Psoas muscle (tissue), 8 donors: Measurements from ENCODE around the gene PIGQ. TPM values are rescaled to one million over a fixed set of nuclear protein-coding genes. Genes with fewer than 3 reads are reported as not detected.

ENCODE experiments used
- ATAC-seq, 4 donors: fragments of 200-7000 bp; cut with Tn5 transposase; one replicate each; pipeline ENCODE4 v1.9.1; 2020; ENCODE audit warnings: moderate library complexity in 3 of 4, mild to moderate bottlenecking in 2 of 4
- DNase-seq, 2 donors: peaks; one replicate each; pipeline ENCODE4 v3.0.0-alpha.2; 2020
- H3K27ac ChIP-seq: fragments of 200-600 bp; one replicate; pipeline ENCODE4 v1.8.0; 2022
- H3K27me3 ChIP-seq, 3 donors: fragments of 200-600 bp in 1 of 3; one replicate each; pipeline versions ENCODE4 v1.6.1 to v1.8.0; 2013 to 2022; ENCODE audit warnings: low read length in 2 of 3, mild to moderate bottlenecking in 2 of 3, moderate library complexity in 1 of 3; ENCODE audit not compliant: insufficient read depth in 3 of 3
- H3K36me3 ChIP-seq, 2 donors: fragments of 200-600 bp in 1 of 2; one replicate each; pipeline versions ENCODE4 v1.6.1 to v1.8.0; 2013 to 2022; ENCODE audit warnings: low read depth in 1 of 2, mild to moderate bottlenecking in 1 of 2, moderate library complexity in 1 of 2; ENCODE audit not compliant: insufficient read depth in 1 of 2
- H3K4me1 ChIP-seq: fragments of 200-600 bp; one replicate; pipeline ENCODE4 v1.8.0; 2022
- H3K4me3 ChIP-seq: fragments of 200-600 bp; one replicate; pipeline ENCODE4 v1.8.0; 2022; ENCODE audit warnings: mild to moderate bottlenecking
- H3K9me3 ChIP-seq: fragments of 200-600 bp; one replicate; pipeline ENCODE4 v1.8.0; 2022
- CTCF ChIP-seq: fragments of 200-600 bp; IDR thresholded peaks from one replicate; pipeline ENCODE4 v1.8.0; 2022; ENCODE audit warnings: antibody characterized with exemption
- WGBS, 3 donors: extraction: QIAGEN DNeasy Blood & Tissue Kit; methylation state at CpG; one replicate each; pipeline versions ENCODE4 v1.1.6 to v1.1.7; 2013; 5-methylcytosine and 5-hydroxymethylcytosine counted together
- intact Hi-C, 2 donors: fragments of 100-400 bp; cut with DNase I; formaldehyde crosslinking; loops; one replicate each; pipeline versions ENCODE4 v1.11.0 to v1.14.2; 2022
- polyA plus RNA-seq, 3 donors: library from polyadenylated mRNA; stranded (reverse); fragments of 200-250 nt; gene quantifications; one replicate each; pipeline ENCODE4 v1.2.3, GENCODE V29; 2013
- total RNA-seq, 4 donors: library from RNA; stranded (reverse); fragmentation: NEBNext Ultra II Directional in 2 of 4; extraction: Animal tissue kit (Norgen Biotek cat#: 25700) in 2 of 4; gene quantifications; one replicate each; pipeline versions ENCODE4 v1.2.1 to v1.2.4, GENCODE V29; 2021 to 2023
- donor health status: healthy with polysubstance abuse.
- donor health status: DM: no; HTN: no; CAD: no; lungs with moderate emphysema.
- donor health status: Bipolar disorder and iron deficiency.
- donor health status: healthy.
- donor health status: DM: yes; HTN: yes; CAD: no.
- donor health status: DM: no; HTN: no; CAD: no.
- donor health status: DM: no; HTN: no; CAD: no.
- donor health status: DM: yes; HTN: yes; CAD: no.

Gene PIGQ
- total and polyA plus RNA-seq, 7 donors: 18.3 to 39.9 (median 26.3) TPM

- ATAC-seq (no peak), DNase-seq (no peak)
- no peaks in the 10 kb centered on the region for H3K27me3 ChIP-seq
- 88 to 92% (median 90%) methylated on average over 34 to 35 of the region's 35 CpGs for WGBS, 3 donors
- H3K9me3 ChIP-seq: no peaks in the 10 kb centered on the region
- H3K27ac ChIP-seq: no peak overlapping the region
- H3K36me3 ChIP-seq: no peaks in the 10 kb centered on the region
- peak overlapping the region; percentile 45 for H3K4me3 ChIP-seq
- intact Hi-C loops: no loop called here
- TF ChIP-seq CTCF: no peak
- peaks cover 16% of the 10 kb centered on the region for H3K4me1 ChIP-seq
Measured at GRCh38 chr16:567373-568256, 2.2 kb upstream of the PIGQ start.

- intact Hi-C loops: no loop called here
- Histone ChIP-seq H3K4me3 (peak overlapping the region; percentile 84), H3K9me3 (no peaks in the 10 kb centered on the region), H3K4me1 (peaks cover 16% of the 10 kb centered on the region), H3K36me3 (peaks cover 0 to under 1% of the 10 kb centered on the region in 2 donors), H3K27ac (no peak overlapping the region), H3K27me3 (no peaks in the 10 kb centered on the region)
- WGBS, 3 donors: 62 to 75% (median 67%) methylated on average over 9 to 11 of the region's 11 CpGs
- DNase-seq (no peak), ATAC-seq (no peak)
- no peak for TF ChIP-seq CTCF
Measured at GRCh38 chr16:568401-569258, 1.1 kb upstream of the PIGQ start.

- H3K4me3 ChIP-seq: no peak overlapping the region
- no peak overlapping the region for H3K27ac ChIP-seq
- intact Hi-C loops: loop anchor here in 1 of 2 donors (10.0 kb wide), 1 partner anchor 212 kb away; the partner anchor contains the start of genes CHTF18 and RPUSD1
- no peak for ATAC-seq
- H3K27me3 ChIP-seq: no peaks in the 10 kb centered on the region
- no peak for DNase-seq
- TF ChIP-seq CTCF: no peak
- no peaks in the 10 kb centered on the region for H3K9me3 ChIP-seq
- peaks cover 11% of the 10 kb centered on the region for H3K4me1 ChIP-seq
- WGBS, 3 donors: 78 to 88% (median 86%) methylated on average over 27 of the region's 27 CpGs
- peaks cover 0 to 25% of the 10 kb centered on the region in 2 donors for H3K36me3 ChIP-seq
Measured at GRCh38 chr16:572865-573650, 3.3 kb downstream of the PIGQ start.

- intact Hi-C loops: loop anchor here in 1 of 2 donors (10.0 kb wide), 1 partner anchor 211 kb away; the partner anchor contains the start of genes CHTF18 and RPUSD1
- Histone ChIP-seq H3K4me1 (peaks cover 6% of the 10 kb centered on the region), H3K36me3 (peaks cover 0 to 25% of the 10 kb centered on the region in 2 donors), H3K27me3 (no peaks in the 10 kb centered on the region), H3K27ac (no peak overlapping the region), H3K9me3 (no peaks in the 10 kb centered on the region), H3K4me3 (no peak overlapping the region)
- no peak for TF ChIP-seq CTCF
- DNase-seq: no peak
- no peak for ATAC-seq
- WGBS, 3 donors: 93 to 94% (median 93%) methylated on average over 39 to 46 of the region's 46 CpGs
Measured at GRCh38 chr16:574021-574760, 4.4 kb downstream of the PIGQ start.
